GM23338 (cell line): ENCODE results near the gene CACNG7.
A peak's percentile ranks its signal among the peaks of the same experiment; 100 is the strongest.

Experiments
- CREB1 ChIP-seq: fragments of 250-450 bp; sonication (Bioruptor Pico); IDR thresholded peaks from 2 replicates; pipeline ENCODE4 v1.5.0; 2020; ENCODE audit warnings: low read depth, mild to moderate bottlenecking, moderate library complexity
- CTCF ChIP-seq, 2 experiments: fragments of 200-600 bp in 1 of 2; sonication (generic) in 1 of 2; conservative IDR thresholded peaks; 2 replicates each; pipeline versions ENCODE4 v1.5.1 to v1.6.1; 2016 to 2017; ENCODE audit warnings: antibody characterized with exemption in 2 of 2, low read depth in 2 of 2, mild to moderate bottlenecking in 2 of 2, moderate library complexity in 1 of 2
- EZH2 ChIP-seq: fragments of 200-600 bp; sonication (generic); IDR thresholded peaks from one replicate; pipeline ENCODE4 v1.8.0; 2017; ENCODE audit warnings: antibody characterized with exemption, mild to moderate bottlenecking, low read depth; ENCODE audit not compliant: unreplicated experiment
- EZH2phosphoT487 ChIP-seq: fragments of 200-600 bp; sonication (generic); IDR thresholded peaks from one replicate; pipeline ENCODE4 v1.8.1; 2018; ENCODE audit warnings: antibody characterized with exemption; ENCODE audit not compliant: unreplicated experiment
- JUNB ChIP-seq: IDR thresholded peaks from one replicate; pipeline ENCODE4 v1.6.1; 2016; ENCODE audit warnings: antibody characterized with exemption; ENCODE audit not compliant: unreplicated experiment
- POLR2AphosphoS5 ChIP-seq: IDR thresholded peaks from 2 replicates; pipeline ENCODE4 v1.6.1; 2016; ENCODE audit warnings: antibody characterized with exemption, low read depth
- REST ChIP-seq: IDR thresholded peaks from one replicate; pipeline ENCODE4 v1.6.1; 2018; ENCODE audit warnings: antibody characterized with exemption; ENCODE audit not compliant: unreplicated experiment

GRCh38 chr19:53868892-53869804 lies 39.9 kb upstream of the CACNG7 start:
- 0 out of 4 replicates have a peak, but pooled peaks of 1 of the 2 experiments have one; percentile 3 for TF ChIP-seq CTCF (conservative IDR thresholded peaks at IDR 0.05; ENCODE audit: low read depth in 2 of 2)
- TF ChIP-seq POLR2AphosphoS5 = peak; percentile 25; the same call in 1 of the 2 replicates
- no peak for TF ChIP-seq REST
- TF ChIP-seq EZH2 = no peak
- peak; percentile 18; the same call in 1 of the 2 replicates for TF ChIP-seq CREB1
- no peak for TF ChIP-seq JUNB
- TF ChIP-seq EZH2phosphoT487 = no peak
